A549 (cell line): ENCODE data around the gene TREM2. TPM values are rescaled to one million over a fixed set of nuclear protein-coding genes. Genes with fewer than 3 reads are reported as not detected.

Source experiments
- ATAC-seq, 2 experiments: fragments of 200-7000 bp in 1 of 2; fragments of >200 bp in 1 of 2; cut with Nextera tagmentation in 1 of 2; cut with Tn5 transposase in 1 of 2; 3 replicates each; pipeline versions ENCODE4 v1.8.0 to v1.9.1; 2018 to 2020; ENCODE audit warnings: mild to moderate bottlenecking in 1 of 2, moderate library complexity in 1 of 2
- CTCF ChIA-PET: fragments of 300-600 bp; sonication (Branson Sonifier 250); formaldehyde crosslinking; extraction: SDS; loops from one replicate; lab custom pipeline; 2021; ENCODE audit warnings: antibody characterized with exemption, inconsistent platforms; lab: Yijun Ruan, JAX
- POLR2A ChIA-PET: fragments of 350-600 bp; formaldehyde crosslinking; extraction: SDS; loops from one replicate; lab custom pipeline; 2021; ENCODE audit warnings: antibody characterized with exemption, inconsistent platforms; lab: Yijun Ruan, JAX
- DNase-seq, 2 experiments: peaks; one replicate each; pipeline versions ENCODE4 v3.0.0 to v3.0.0-alpha.2; 2011 to 2016; ENCODE audit warnings: low read depth in 1 of 2, low spot score in 1 of 2
- FAIRE-seq: peaks from 2 replicates; lab custom pipeline; 2011; peaks lifted over from hg19 to GRCh38; lab: Jason Lieb, UNC
- H3K27ac ChIP-seq, 2 experiments: fragments of >200 bp; sonication (Bioruptor Twin); formaldehyde crosslinking; 3 replicates each; pipeline ENCODE4 v1.5.1; 2016 to 2017
- H3K4me1 ChIP-seq: fragments of >200 bp; sonication (Bioruptor Twin); formaldehyde crosslinking; 3 replicates; pipeline ENCODE4 v1.6.1; 2016
- H3K4me2 ChIP-seq: fragments of >200 bp; sonication (Bioruptor Twin); formaldehyde crosslinking; 3 replicates; pipeline ENCODE4 v1.6.1; 2016
- H3K4me3 ChIP-seq: fragments of >200 bp; sonication (Bioruptor Twin); formaldehyde crosslinking; 3 replicates; pipeline ENCODE4 v1.5.1; 2016
- H3K9me3 ChIP-seq: fragments of >200 bp; sonication (Bioruptor Twin); formaldehyde crosslinking; 3 replicates; pipeline ENCODE4 v1.6.1; 2016
- CBX8 ChIP-seq: fragments of 200-600 bp; sonication (generic); IDR thresholded peaks from 2 replicates; pipeline ENCODE4 v1.6.1; 2016
- CEBPB ChIP-seq, 2 experiments: fragments of >200 bp in 1 of 2; sonication (Bioruptor Twin) in 1 of 2; formaldehyde crosslinking in 1 of 2; IDR thresholded peaks; 2 replicates each; pipeline ENCODE4 v1.6.1; 2012 to 2016
- EHF ChIP-seq: fragments of 250-450 bp; sonication (Bioruptor Pico); IDR thresholded peaks from 2 replicates; pipeline ENCODE4 v1.5.0; 2020; ENCODE audit warnings: mild to moderate bottlenecking
- EHMT2 ChIP-seq: fragments of 200-600 bp; sonication (generic); IDR thresholded peaks from 2 replicates; pipeline ENCODE4 v1.6.1; 2016; ENCODE audit warnings: antibody characterized with exemption, low read depth, mild to moderate bottlenecking, moderate library complexity
- FOSB ChIP-seq: fragments of 250-450 bp; sonication (Bioruptor Pico); IDR thresholded peaks from 2 replicates; pipeline ENCODE4 v1.5.0; 2020; ENCODE audit warnings: mild to moderate bottlenecking, moderate library complexity
- HOXB13 ChIP-seq: fragments of 250-450 bp; sonication (Bioruptor Pico); IDR thresholded peaks from 2 replicates; pipeline ENCODE4 v1.5.0; 2020; ENCODE audit warnings: low read depth, mild to moderate bottlenecking, moderate library complexity
- JUN ChIP-seq, 2 experiments: fragments of >200 bp; sonication (Bioruptor Twin); formaldehyde crosslinking; IDR thresholded peaks; 2 replicates in 1 of 2; 3 replicates in 1 of 2; pipeline ENCODE4 v1.6.1; 2016 to 2017
- KDM1A ChIP-seq: fragments of 200-600 bp; sonication (generic); IDR thresholded peaks from 2 replicates; pipeline ENCODE4 v1.6.1; 2016; ENCODE audit warnings: low read depth, mild to moderate bottlenecking
- NPAS2 ChIP-seq: fragments of 250-450 bp; sonication (Bioruptor Pico); IDR thresholded peaks from 2 replicates; pipeline ENCODE4 v1.8.0; 2022; ENCODE audit warnings: mild to moderate bottlenecking, moderate library complexity, borderline replicate concordance
- PBX3 ChIP-seq: IDR thresholded peaks from 2 replicates; pipeline ENCODE4 v1.6.1; 2012
- PHF8 ChIP-seq: fragments of 200-600 bp; sonication (generic); IDR thresholded peaks from 2 replicates; pipeline ENCODE4 v1.6.1; 2016; ENCODE audit warnings: low read depth, mild to moderate bottlenecking, antibody characterized with exemption, moderate library complexity, borderline replicate concordance
- POLR2AphosphoS2 ChIP-seq: conservative IDR thresholded peaks from 2 replicates; pipeline ENCODE4 v1.6.1; 2012; ENCODE audit warnings: low read length, improper control_type of control experiment, inconsistent platforms
- RAD21 ChIP-seq, 2 experiments: fragments of >200 bp in 1 of 2; sonication (Bioruptor Twin) in 1 of 2; formaldehyde crosslinking in 1 of 2; IDR thresholded peaks in 1 of 2; conservative IDR thresholded peaks in 1 of 2; 2 replicates in 1 of 2; 3 replicates in 1 of 2; pipeline ENCODE4 v1.6.1; 2012 to 2018; ENCODE audit warnings: inconsistent platforms in 1 of 2
- RFX5 ChIP-seq: fragments of 450-650 bp; IDR thresholded peaks from 2 replicates; pipeline ENCODE4 v1.7.1; 2014; ENCODE audit warnings: antibody characterized with exemption, mild to moderate bottlenecking, moderate library complexity
- TP53 ChIP-seq: fragments of 250-450 bp; sonication (Bioruptor Pico); IDR thresholded peaks from 2 replicates; pipeline ENCODE4 v1.5.0; 2021; ENCODE audit warnings: mild to moderate bottlenecking, moderate library complexity
- ZFP36 ChIP-seq: fragments of 450-650 bp; IDR thresholded peaks from 2 replicates; pipeline ENCODE4 v1.6.1; 2014; ENCODE audit warnings: borderline replicate concordance; ENCODE audit not compliant: partially characterized antibody
- ZNF302 ChIP-seq: fragments of 250-450 bp; sonication (Bioruptor Pico); IDR thresholded peaks from 2 replicates; pipeline ENCODE4 v1.9.0; 2021; ENCODE audit warnings: inconsistent platforms, mild to moderate bottlenecking, moderate library complexity
- ZSCAN20 ChIP-seq: fragments of 250-450 bp; sonication (Bioruptor Pico); IDR thresholded peaks from 2 replicates; pipeline ENCODE4 v1.8.0; 2022; ENCODE audit warnings: mild to moderate bottlenecking, moderate library complexity
- WGBS: methylation state at CpG from one replicate; pipeline ENCODE4 v1.1.6; 2017; ENCODE audit errors: missing lambda C conversion rate; 5-methylcytosine and 5-hydroxymethylcytosine counted together
- polyA plus RNA-seq, 4 experiments: library from polyadenylated mRNA; depleted of rRNA in 3 of 4; stranded (reverse); fragments of >200 nt; fragmentation: RNase III in 1 of 4; extraction: RNeasy Plus Mini Kit Qiagen cat#74134 plus additional on column Dnase treatment in 1 of 4; gene quantifications; 2 replicates in 3 of 4; 3 replicates in 1 of 4; pipeline ENCODE4 v1.2.3, GENCODE V29; 2011 to 2017

TREM2 gene
- polyA plus RNA-seq, 2 of the 4 experiments (the other 2 are of a cell fraction), result not detected

- no peak for DNase-seq
- ChIA-PET POLR2A (no interaction called here), CTCF (interaction anchor here (0.8 kb wide), 1 partner anchor 37 kb away, joined by 4 read pairs; no protein-coding TSS in a partner anchor)
- no peak within 1 kb of the TSS for H3K4me2 ChIP-seq
- H3K27ac ChIP-seq, result no peak within 1 kb of the TSS
- no peak for TF ChIP-seq TP53 (CRISPR knock-in tag)
- TF ChIP-seq NPAS2 (CRISPR knock-in tag), result no peak
- TF ChIP-seq ZNF302 (CRISPR knock-in tag), result no peak
- no peak for TF ChIP-seq RAD21 (conservative IDR thresholded peaks at IDR 0.05 in 1 of 2, IDR thresholded peaks at IDR 0.05 in 1 of 2)
- TF ChIP-seq PHF8, result no peak
- no peak within 1 kb of the TSS for H3K4me3 ChIP-seq
- no peak for ATAC-seq
- FAIRE-seq, result no peak
- WGBS, result 55% methylated on average over 2 of the region's 5 CpGs
- no peaks in the 10 kb centered on the region for H3K4me1 ChIP-seq
- H3K9me3 ChIP-seq, result no peaks in the 10 kb centered on the region
Measured at GRCh38 chr6:41153992-41154625, 8.8 kb downstream of the TREM2 start, which contains the start of gene TREML1. Gene TREML1, minus strand, starts transcription at chr6:41154347. Its CDS starts 59 bp downstream, at chr6:41154288.

- Histone ChIP-seq H3K27ac (no peak overlapping the region), H3K4me2 (no peak overlapping the region), H3K4me1 (no peaks in the 10 kb centered on the region), H3K4me3 (no peak overlapping the region), H3K9me3 (no peaks in the 10 kb centered on the region)
- ATAC-seq, result no peak
- DNase-seq, result no peak
- FAIRE-seq, result no peak
- ChIA-PET CTCF (interaction anchor here (0.8 kb wide), 1 partner anchor 37 kb away, joined by 4 read pairs; no protein-coding TSS in a partner anchor), POLR2A (no interaction called here)
- TF ChIP-seq CBX8 (no peak), EHMT2 (no peak), CEBPB (IDR thresholded peaks at IDR 0.05) (no peak), PHF8 (no peak)
- WGBS, result 58% methylated on average over 4 of the region's 4 CpGs
Measured at GRCh38 chr6:41153451-41153850, 9.5 kb downstream of the TREM2 start.

GRCh38 chr6:41150671-41151070, 12.2 kb downstream of the TREM2 start:
- no peak for FAIRE-seq
- POLR2A ChIA-PET, result no interaction called here
- WGBS, result 20% methylated on average over 1 of the region's 1 CpG

GRCh38 chr6:41147917-41148316, 15.0 kb downstream of the TREM2 start:
- ChIA-PET POLR2A (no interaction called here), CTCF (no interaction called here)
- 67% methylated on average over 1 of the region's 1 CpG for WGBS
- Histone ChIP-seq H3K4me1 (no peaks in the 10 kb centered on the region), H3K9me3 (no peaks in the 10 kb centered on the region), H3K4me3 (no peak overlapping the region), H3K27ac (no peak overlapping the region), H3K4me2 (no peak overlapping the region)
- FAIRE-seq, result no peak
- no peak for DNase-seq
- ATAC-seq, result no peak
- no peak for TF ChIP-seq POLR2AphosphoS2
- TF ChIP-seq PBX3, result no peak

More at GRCh38 chr6:41150671-41151070, 12.2 kb downstream of the TREM2 start:
- no peak for TF ChIP-seq ZSCAN20 (CRISPR knock-in tag)
- TF ChIP-seq EHF (CRISPR knock-in tag), result no peak
- TF ChIP-seq JUN (IDR thresholded peaks at IDR 0.05), result no peak
- TF ChIP-seq HOXB13 (CRISPR knock-in tag), result no peak
- TF ChIP-seq TP53 (CRISPR knock-in tag), result no peak
- TF ChIP-seq, all 56 proteins: peak for 0
- Histone ChIP-seq H3K4me3 (no peak overlapping the region), H3K27ac (no peak overlapping the region), H3K4me1 (no peaks in the 10 kb centered on the region), H3K4me2 (no peak overlapping the region), H3K9me3 (no peaks in the 10 kb centered on the region)
- CTCF ChIA-PET, result no interaction called here
- DNase-seq, result no peak
- no peak for ATAC-seq

GRCh38 chr6:41136911-41137310, 26.0 kb downstream of the TREM2 start:
- TF ChIP-seq RFX5, result no peak
- no peak for TF ChIP-seq PHF8
- no peak for TF ChIP-seq KDM1A
- no peak for TF ChIP-seq FOSB (CRISPR knock-in tag)
- no peak for TF ChIP-seq CEBPB (IDR thresholded peaks at IDR 0.05)
- TF ChIP-seq ZFP36, result no peak
- POLR2A ChIA-PET, result no interaction called here
- no peak for FAIRE-seq
- Histone ChIP-seq H3K4me1 (no peaks in the 10 kb centered on the region), H3K27ac (no peak overlapping the region), H3K9me3 (no peaks in the 10 kb centered on the region), H3K4me3 (no peak overlapping the region), H3K4me2 (no peak overlapping the region)
- DNase-seq, result no peak
- CTCF ChIA-PET, result no interaction called here
- ATAC-seq, result no peak
